Nephron (organoid): Measurements from ENCODE around the gene DCLK1.

Source experiments
- H3K27ac Mint-ChIP-seq, 3 experiments: 2 replicates each; pipeline ENCODE4 v1.8.0; 2020; ENCODE audit warnings: mixed read lengths in 3 of 3, mild to moderate bottlenecking in 2 of 3, moderate library complexity in 1 of 3
- H3K27me3 Mint-ChIP-seq: 2 replicates; pipeline ENCODE4 v1.8.0; 2021; ENCODE audit warnings: low read depth, mild to moderate bottlenecking, moderate library complexity, mixed read lengths
- H3K36me3 Mint-ChIP-seq: 2 replicates; pipeline ENCODE4 v1.8.0; 2020; ENCODE audit warnings: low read depth, mixed read lengths
- H3K4me1 Mint-ChIP-seq: 2 replicates; pipeline ENCODE4 v1.8.0; 2020; ENCODE audit warnings: mixed read lengths
- H3K4me3 Mint-ChIP-seq, 3 experiments: 2 replicates each; pipeline ENCODE4 v1.8.0; 2020; ENCODE audit warnings: mild to moderate bottlenecking in 3 of 3, mixed read lengths in 3 of 3, moderate library complexity in 2 of 3
- H3K9me3 Mint-ChIP-seq: 2 replicates; pipeline ENCODE4 v1.8.0; 2020; ENCODE audit warnings: mixed read lengths
- CTCF ChIP-seq, 3 experiments: fragments of 200-600 bp; sonication (generic); IDR thresholded peaks; one replicate each; pipeline ENCODE4 v1.5.0; 2021; ENCODE audit warnings: antibody characterized with exemption in 3 of 3; ENCODE audit not compliant: unreplicated experiment in 3 of 3

The DCLK1 gene

GRCh38 chr13:35764326-35765015, 366.7 kb downstream of the DCLK1 start:
- no peak for TF ChIP-seq CTCF (IDR thresholded peaks at IDR 0.05; ENCODE audit: unreplicated experiment in 3 of 3)
- H3K4me3 Mint-ChIP-seq, result no peak overlapping the region
- peaks cover 24% of the 10 kb centered on the region for H3K4me1 Mint-ChIP-seq
- H3K27me3 Mint-ChIP-seq, result peaks cover 6% of the 10 kb centered on the region
- H3K9me3 Mint-ChIP-seq, result no peaks in the 10 kb centered on the region
- no peaks in the 10 kb centered on the region for H3K36me3 Mint-ChIP-seq
- no peak overlapping the region for H3K27ac Mint-ChIP-seq

GRCh38 chr13:35763782-35764123, 367.4 kb downstream of the DCLK1 start:
- TF ChIP-seq CTCF (IDR thresholded peaks at IDR 0.05; ENCODE audit: unreplicated experiment in 3 of 3), result no peak
- Mint-ChIP-seq H3K36me3 (no peaks in the 10 kb centered on the region), H3K4me1 (peaks cover 22% of the 10 kb centered on the region), H3K9me3 (no peaks in the 10 kb centered on the region), H3K4me3 (no peak overlapping the region), H3K27me3 (peaks cover 7% of the 10 kb centered on the region), H3K27ac (no peak overlapping the region)

- Mint-ChIP-seq H3K27me3 (peaks cover 7% of the 10 kb centered on the region), H3K4me1 (peaks cover 16% of the 10 kb centered on the region), H3K27ac (no peak overlapping the region), H3K4me3 (no peak overlapping the region), H3K9me3 (no peaks in the 10 kb centered on the region), H3K36me3 (no peaks in the 10 kb centered on the region)
- TF ChIP-seq CTCF (IDR thresholded peaks at IDR 0.05; ENCODE audit: unreplicated experiment in 3 of 3), result no peak
These were observed 368.0 kb downstream of the DCLK1 start for GRCh38 chr13:35763060-35763781.

- Mint-ChIP-seq H3K36me3 (no peaks in the 10 kb centered on the region), H3K27ac (no peak overlapping the region), H3K9me3 (no peaks in the 10 kb centered on the region), H3K4me1 (peaks cover 9% of the 10 kb centered on the region), H3K4me3 (no peak overlapping the region), H3K27me3 (peaks cover 7% of the 10 kb centered on the region)
- no peak for TF ChIP-seq CTCF (IDR thresholded peaks at IDR 0.05; ENCODE audit: unreplicated experiment in 3 of 3)
These were observed 369.5 kb downstream of the DCLK1 start for GRCh38 chr13:35761440-35762252.

- no peaks in the 10 kb centered on the region for H3K36me3 Mint-ChIP-seq
- no peak for TF ChIP-seq CTCF (IDR thresholded peaks at IDR 0.05; ENCODE audit: unreplicated experiment in 3 of 3)
- no peak overlapping the region for H3K4me3 Mint-ChIP-seq
- H3K27ac Mint-ChIP-seq, result no peak overlapping the region
- no peaks in the 10 kb centered on the region for H3K9me3 Mint-ChIP-seq
- H3K27me3 Mint-ChIP-seq, result peaks cover 14% of the 10 kb centered on the region
- H3K4me1 Mint-ChIP-seq, result peaks cover 9% of the 10 kb centered on the region
These were observed 370.4 kb downstream of the DCLK1 start for GRCh38 chr13:35760735-35761281.
